SK-N-SH (cell line): ENCODE measurements around the gene CETP. TPM values are rescaled to one million over a fixed set of nuclear protein-coding genes. Genes with fewer than 3 reads are reported as not detected.

Experiments used
- CTCF ChIA-PET: fragments of 300-600, 350-600 bp; formaldehyde crosslinking; extraction: SDS; loops from one replicate; lab custom pipeline; 2021; lab: Yijun Ruan, JAX
- POLR2A ChIA-PET: fragments of 350-600 bp; sonication (Branson Sonifier 250); formaldehyde crosslinking; extraction: SDS; loops from one replicate; lab custom pipeline; 2020; ENCODE audit warnings: antibody characterized with exemption, inconsistent platforms; lab: Yijun Ruan, JAX
- DNase-seq: peaks from one replicate; pipeline ENCODE4 v3.0.0; 2012
- H2AFZ ChIP-seq: fragments of 200-600 bp; sonication (generic); 2 replicates; pipeline ENCODE4 v1.8.1; 2016; ENCODE audit warnings: antibody characterized with exemption, mild to moderate bottlenecking, low read depth
- H3F3A ChIP-seq: fragments of 200-600 bp; sonication (generic); replicated peaks from 2 replicates; pipeline ENCODE3; 2016; ENCODE audit warnings: antibody characterized with exemption, mild to moderate bottlenecking; ENCODE audit not compliant: insufficient read depth
- H3K27ac ChIP-seq, 2 experiments: fragments of 200-500 bp in 1 of 2; fragments of 200-600 bp in 1 of 2; sonication (Bioruptor generic) in 1 of 2; sonication (generic), shearing (Covaris generic) in 1 of 2; 2 replicates each; pipeline versions ENCODE4 v1.5.1 to v1.6.1; 2014 to 2016; ENCODE audit warnings: low read depth in 2 of 2, inconsistent platforms in 1 of 2, low read length in 1 of 2, mild to moderate bottlenecking in 1 of 2, mixed read lengths in 1 of 2
- H3K27me3 ChIP-seq: fragments of 200-600 bp; sonication (generic), shearing (Covaris generic); 2 replicates; pipeline ENCODE4 v1.6.1; 2016; ENCODE audit warnings: mixed run types; ENCODE audit not compliant: insufficient read depth
- H3K36me3 ChIP-seq, 2 experiments: fragments of 200-500 bp in 1 of 2; fragments of 200-600 bp in 1 of 2; sonication (Bioruptor generic) in 1 of 2; sonication (generic) in 1 of 2; replicated peaks in 1 of 2; 2 replicates each; pipeline versions ENCODE3 to v1.5.1; 2014 to 2016; ENCODE audit warnings: low read length in 1 of 2, mild to moderate bottlenecking in 1 of 2; ENCODE audit not compliant: insufficient read depth in 2 of 2, control insufficient read depth in 1 of 2
- H3K4me1 ChIP-seq, 2 experiments: fragments of 200-500 bp in 1 of 2; fragments of 200-600 bp in 1 of 2; sonication (Bioruptor generic) in 1 of 2; sonication (generic), shearing (Covaris generic) in 1 of 2; 2 replicates each; pipeline versions ENCODE4 v1.5.1 to v1.6.1; 2014 to 2016; ENCODE audit warnings: low read depth in 1 of 2, low read length in 1 of 2, mixed run types in 1 of 2; ENCODE audit not compliant: insufficient read depth in 2 of 2, control insufficient read depth in 1 of 2
- H3K4me2 ChIP-seq: fragments of 200-600 bp; sonication (generic), shearing (Covaris generic); 2 replicates; pipeline ENCODE4 v1.6.1; 2017; ENCODE audit warnings: mixed run types
- H3K4me3 ChIP-seq, 2 experiments: fragments of 200-500 bp in 1 of 2; fragments of 200-600 bp in 1 of 2; sonication (Bioruptor generic) in 1 of 2; sonication (generic), shearing (Covaris generic) in 1 of 2; 2 replicates each; pipeline versions ENCODE4 v1.5.1 to v1.8.1; 2014 to 2016; ENCODE audit warnings: low read depth in 2 of 2, inconsistent platforms in 1 of 2, low read length in 1 of 2, mild to moderate bottlenecking in 1 of 2, mixed read lengths in 1 of 2, moderate library complexity in 1 of 2
- H3K79me2 ChIP-seq: fragments of 200-600 bp; sonication (generic); 2 replicates; pipeline ENCODE4 v1.8.1; 2017; ENCODE audit warnings: mild to moderate bottlenecking; ENCODE audit not compliant: insufficient read depth
- H3K9ac ChIP-seq: fragments of 200-600 bp; sonication (generic); 2 replicates; pipeline ENCODE4 v1.6.1; 2017; ENCODE audit warnings: mixed run types
- H3K9me2 ChIP-seq: fragments of 200-600 bp; sonication (generic); 2 replicates; pipeline ENCODE4 v1.6.1; 2017; ENCODE audit warnings: mixed run types
- H3K9me3 ChIP-seq: fragments of 200-600 bp; sonication (generic); 2 replicates; pipeline ENCODE4 v1.6.1; 2017; ENCODE audit warnings: mixed run types, mild to moderate bottlenecking, moderate library complexity
- H4K20me1 ChIP-seq: fragments of 200-600 bp; sonication (generic); 2 replicates; pipeline ENCODE4 v1.6.1; 2017; ENCODE audit warnings: mild to moderate bottlenecking, mixed run types; ENCODE audit not compliant: insufficient read depth
- NFIC ChIP-seq: IDR thresholded peaks from 2 replicates; pipeline ENCODE4 v1.4.0; 2012; ENCODE audit warnings: borderline replicate concordance
- NRF1 ChIP-seq: IDR thresholded peaks from 2 replicates; pipeline ENCODE4 v1.6.1; 2012; ENCODE audit warnings: low read depth, mild to moderate bottlenecking, low read length
- POLR2AphosphoS5 ChIP-seq: IDR thresholded peaks from 2 replicates; pipeline ENCODE4 v1.6.1; 2012; ENCODE audit warnings: low read depth, low read length
- TEAD4 ChIP-seq: IDR thresholded peaks from 2 replicates; pipeline ENCODE4 v1.4.0; 2012; ENCODE audit warnings: mild to moderate bottlenecking, borderline replicate concordance; ENCODE audit not compliant: insufficient read depth
- WGBS: methylation state at CpG from one replicate; pipeline ENCODE4 v1.1.6; 2017; ENCODE audit warnings: low lambda C conversion rate; 5-methylcytosine and 5-hydroxymethylcytosine counted together
- polyA plus RNA-seq, 3 experiments: library from polyadenylated mRNA; depleted of rRNA; stranded (reverse); fragments of >200 nt; gene quantifications; 2 replicates each; pipeline ENCODE4 v1.2.3, GENCODE V29; 2012
- TF ChIP-seq, protein P1 (sequence below): IDR thresholded peaks from 2 replicates; pipeline ENCODE4 v1.6.1; 2012; ENCODE audit warnings: mild to moderate bottlenecking, low read depth, low read length, moderate library complexity
- TF ChIP-seq, protein P2 (sequence below): fragments of 150-350 bp; IDR thresholded peaks from 2 replicates; pipeline ENCODE4 v1.6.1; 2016; ENCODE audit warnings: mild to moderate bottlenecking, low read depth, low read length
- TF ChIP-seq, protein P3 (sequence below): fragments of 150-350 bp; IDR thresholded peaks from 2 replicates; pipeline ENCODE4 v1.6.1; 2017; ENCODE audit warnings: antibody characterized with exemption, low read length, low read depth, borderline replicate concordance

The CETP gene
- polyA plus RNA-seq, 1 of the 3 experiments (the other 2 are of a cell fraction) = not detected

DNA sequence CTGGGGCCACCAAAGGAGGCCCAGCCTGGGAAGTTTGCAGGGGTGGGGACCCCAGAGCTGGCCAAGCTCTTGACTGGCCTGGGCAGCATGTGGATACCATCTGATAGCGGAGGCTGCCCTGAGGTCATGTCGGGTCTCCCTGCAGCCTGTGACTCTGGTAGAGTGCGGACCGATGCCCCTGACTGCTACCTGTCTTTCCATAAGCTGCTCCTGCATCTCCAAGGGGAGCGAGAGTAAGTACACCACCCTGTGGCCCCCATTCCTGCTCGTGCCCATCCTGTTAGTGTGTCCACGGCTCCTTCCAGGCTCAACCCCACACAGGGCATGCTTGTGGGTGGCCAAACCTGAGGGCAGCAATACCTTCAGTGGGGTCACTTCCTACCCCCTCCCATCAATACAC lies 8.0 kb downstream of the CETP start (continued):
- TF ChIP-seq, protein P1, sequence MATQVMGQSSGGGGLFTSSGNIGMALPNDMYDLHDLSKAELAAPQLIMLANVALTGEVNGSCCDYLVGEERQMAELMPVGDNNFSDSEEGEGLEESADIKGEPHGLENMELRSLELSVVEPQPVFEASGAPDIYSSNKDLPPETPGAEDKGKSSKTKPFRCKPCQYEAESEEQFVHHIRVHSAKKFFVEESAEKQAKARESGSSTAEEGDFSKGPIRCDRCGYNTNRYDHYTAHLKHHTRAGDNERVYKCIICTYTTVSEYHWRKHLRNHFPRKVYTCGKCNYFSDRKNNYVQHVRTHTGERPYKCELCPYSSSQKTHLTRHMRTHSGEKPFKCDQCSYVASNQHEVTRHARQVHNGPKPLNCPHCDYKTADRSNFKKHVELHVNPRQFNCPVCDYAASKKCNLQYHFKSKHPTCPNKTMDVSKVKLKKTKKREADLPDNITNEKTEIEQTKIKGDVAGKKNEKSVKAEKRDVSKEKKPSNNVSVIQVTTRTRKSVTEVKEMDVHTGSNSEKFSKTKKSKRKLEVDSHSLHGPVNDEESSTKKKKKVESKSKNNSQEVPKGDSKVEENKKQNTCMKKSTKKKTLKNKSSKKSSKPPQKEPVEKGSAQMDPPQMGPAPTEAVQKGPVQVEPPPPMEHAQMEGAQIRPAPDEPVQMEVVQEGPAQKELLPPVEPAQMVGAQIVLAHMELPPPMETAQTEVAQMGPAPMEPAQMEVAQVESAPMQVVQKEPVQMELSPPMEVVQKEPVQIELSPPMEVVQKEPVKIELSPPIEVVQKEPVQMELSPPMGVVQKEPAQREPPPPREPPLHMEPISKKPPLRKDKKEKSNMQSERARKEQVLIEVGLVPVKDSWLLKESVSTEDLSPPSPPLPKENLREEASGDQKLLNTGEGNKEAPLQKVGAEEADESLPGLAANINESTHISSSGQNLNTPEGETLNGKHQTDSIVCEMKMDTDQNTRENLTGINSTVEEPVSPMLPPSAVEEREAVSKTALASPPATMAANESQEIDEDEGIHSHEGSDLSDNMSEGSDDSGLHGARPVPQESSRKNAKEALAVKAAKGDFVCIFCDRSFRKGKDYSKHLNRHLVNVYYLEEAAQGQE = no peak
- TF ChIP-seq POLR2AphosphoS5 = no peak
- TF ChIP-seq, protein P2, sequence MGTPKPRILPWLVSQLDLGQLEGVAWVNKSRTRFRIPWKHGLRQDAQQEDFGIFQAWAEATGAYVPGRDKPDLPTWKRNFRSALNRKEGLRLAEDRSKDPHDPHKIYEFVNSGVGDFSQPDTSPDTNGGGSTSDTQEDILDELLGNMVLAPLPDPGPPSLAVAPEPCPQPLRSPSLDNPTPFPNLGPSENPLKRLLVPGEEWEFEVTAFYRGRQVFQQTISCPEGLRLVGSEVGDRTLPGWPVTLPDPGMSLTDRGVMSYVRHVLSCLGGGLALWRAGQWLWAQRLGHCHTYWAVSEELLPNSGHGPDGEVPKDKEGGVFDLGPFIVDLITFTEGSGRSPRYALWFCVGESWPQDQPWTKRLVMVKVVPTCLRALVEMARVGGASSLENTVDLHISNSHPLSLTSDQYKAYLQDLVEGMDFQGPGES = no peak
- no peak for TF ChIP-seq TEAD4
- TF ChIP-seq NRF1 = no peak

DNA sequence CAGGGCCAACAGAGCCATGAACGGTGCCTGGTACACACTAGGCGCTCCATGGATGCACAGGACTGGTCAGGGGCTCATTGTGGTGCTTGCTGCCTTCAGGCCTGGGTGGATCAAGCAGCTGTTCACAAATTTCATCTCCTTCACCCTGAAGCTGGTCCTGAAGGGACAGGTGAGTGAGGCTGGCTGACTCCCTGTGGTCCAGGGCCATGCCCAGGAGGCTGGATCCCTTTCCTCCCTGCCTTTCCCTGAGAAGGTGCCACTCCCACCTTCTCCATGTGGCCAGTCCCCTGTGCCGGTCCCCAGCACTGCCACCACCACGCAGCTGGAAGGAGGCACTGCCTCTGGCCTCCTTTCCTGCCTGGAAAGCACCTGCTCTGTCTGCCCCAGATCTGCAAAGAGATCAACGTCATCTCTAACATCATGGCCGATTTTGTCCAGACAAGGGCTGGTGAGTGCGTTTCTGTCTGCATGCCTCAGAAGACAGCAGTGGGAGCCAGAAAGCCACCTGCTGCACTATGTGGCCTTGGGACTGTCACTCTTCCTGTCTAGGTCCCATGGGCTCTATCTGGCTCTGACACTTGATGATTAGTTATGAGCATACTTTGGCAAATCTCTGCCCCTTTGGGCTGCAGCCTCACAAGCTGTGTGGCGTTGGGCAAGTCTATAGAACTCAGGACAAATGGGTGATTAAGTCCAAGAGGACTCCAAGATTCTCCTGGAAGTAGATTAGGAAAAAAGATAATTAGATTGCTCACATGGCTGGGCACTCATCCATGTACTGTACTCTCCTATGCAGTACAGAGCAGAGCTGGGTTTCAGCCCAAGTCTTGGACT lies 9.4 kb downstream of the CETP start:
- Histone ChIP-seq H3K9me3 (no peaks in the 10 kb centered on the region), H3K4me2 (no peak overlapping the region), H3K9me2 (no peaks in the 10 kb centered on the region), H3K4me3 (no peak overlapping the region), H3K36me3 (no peaks in the 10 kb centered on the region), H3K79me2 (no peaks in the 10 kb centered on the region), H2AFZ (no peak overlapping the region), H3K27me3 (no peaks in the 10 kb centered on the region), H3K9ac (no peak overlapping the region), H3K4me1 (peaks cover 0 to 13% of the 10 kb centered on the region in 2 experiments; a peak in 1 of 4 replicates), H4K20me1 (no peaks in the 10 kb centered on the region), H3K27ac (no peak overlapping the region), H3F3A (peaks cover 6% of the 10 kb centered on the region)
- POLR2A ChIA-PET = interaction anchor here (0.9 kb wide), 1 partner anchor 20 kb away, joined by 3 read pairs; no protein-coding TSS in a partner anchor
- CTCF ChIA-PET = interaction anchor here (0.8 to 1.8 kb wide), 4 partner anchors 10 to 104 kb away, joined by 3 to 6 read pairs (median 4); partner anchors contain the start of genes CETP and NLRC5
- no peak for DNase-seq
- TF ChIP-seq, protein P3, sequence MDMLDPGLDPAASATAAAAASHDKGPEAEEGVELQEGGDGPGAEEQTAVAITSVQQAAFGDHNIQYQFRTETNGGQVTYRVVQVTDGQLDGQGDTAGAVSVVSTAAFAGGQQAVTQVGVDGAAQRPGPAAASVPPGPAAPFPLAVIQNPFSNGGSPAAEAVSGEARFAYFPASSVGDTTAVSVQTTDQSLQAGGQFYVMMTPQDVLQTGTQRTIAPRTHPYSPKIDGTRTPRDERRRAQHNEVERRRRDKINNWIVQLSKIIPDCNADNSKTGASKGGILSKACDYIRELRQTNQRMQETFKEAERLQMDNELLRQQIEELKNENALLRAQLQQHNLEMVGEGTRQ = no peak
- peak; percentile 25; the same call in 1 of the 2 replicates for TF ChIP-seq NFIC
- 45% methylated on average over 7 of the region's 8 CpGs for WGBS
